Measurements from ENCODE around the gene ADAM12.

GRCh38 chr10:126037946-126038345, 350.3 kb downstream of the ADAM12 start:
- TF ChIP-seq CTCF (IDR thresholded peaks at IDR 0.05; ENCODE audit: poor library complexity, severe bottlenecking) (no peak), EZH2 (IDR thresholded peaks at IDR 0.05; ENCODE audit: borderline replicate concordance, insufficient read depth, low read length, poor library complexity, severe bottlenecking) (no peak), RAD21 (conservative IDR thresholded peaks at IDR 0.05) (no peak), POLR2AphosphoS5 (IDR thresholded peaks at IDR 0.05) (no peak), SMC3 (conservative IDR thresholded peaks at IDR 0.05; ENCODE audit: poor library complexity) (no peak), EP300 (conservative IDR thresholded peaks at IDR 0.05; ENCODE audit: poor library complexity, severe bottlenecking) (no peak), REST (IDR thresholded peaks at IDR 0.05; ENCODE audit: borderline replicate concordance) (no peak)
